Measurements from ENCODE around the gene SLC25A31.

The SLC25A31 gene

GRCh38 chr4:127756906-127757305, 26.7 kb downstream of the SLC25A31 start:
- no peak overlapping the region for H3K4me3 ChIP-seq (ENCODE audit: low read length)
- no peak for DNase-seq (ENCODE audit: low read depth)
- no peak for TF ChIP-seq CTCF (IDR thresholded peaks at IDR 0.05; ENCODE audit: insufficient read depth, low read depth, low read length, missing control alignments)

DNA sequence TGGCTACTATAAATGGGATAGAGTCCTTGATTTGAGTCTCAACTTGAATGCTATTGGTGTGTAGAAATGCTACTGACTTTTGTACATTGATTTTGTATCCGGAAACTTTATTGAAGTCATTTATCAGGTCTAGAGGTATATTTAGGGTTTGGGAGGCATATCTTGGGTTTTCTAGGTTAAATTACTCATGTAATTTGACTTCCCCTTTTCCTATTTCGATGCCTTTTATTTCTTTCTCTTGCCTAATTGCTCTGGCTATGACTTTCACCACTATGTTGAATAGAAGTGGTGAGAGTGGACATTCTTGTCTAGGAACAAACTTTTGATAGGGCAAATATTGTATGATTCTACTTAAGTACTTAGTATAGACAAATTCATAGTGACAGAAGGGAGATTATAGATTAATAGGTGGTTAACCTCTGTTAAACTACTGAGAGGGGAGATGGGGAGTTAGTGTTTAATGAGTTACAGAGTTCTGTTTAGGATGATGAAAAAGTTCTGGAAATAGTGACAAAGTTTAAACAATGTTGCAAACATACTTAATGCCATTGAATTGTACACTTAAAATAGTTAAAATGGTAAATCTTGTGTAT, 29.1 kb downstream of the SLC25A31 start:
- H3K4me3 ChIP-seq (ENCODE audit: low read length), result no peak overlapping the region
- no peak for TF ChIP-seq CTCF (IDR thresholded peaks at IDR 0.05; ENCODE audit: insufficient read depth, low read depth, low read length, missing control alignments)
- no peak for DNase-seq (ENCODE audit: low read depth)

DNA sequence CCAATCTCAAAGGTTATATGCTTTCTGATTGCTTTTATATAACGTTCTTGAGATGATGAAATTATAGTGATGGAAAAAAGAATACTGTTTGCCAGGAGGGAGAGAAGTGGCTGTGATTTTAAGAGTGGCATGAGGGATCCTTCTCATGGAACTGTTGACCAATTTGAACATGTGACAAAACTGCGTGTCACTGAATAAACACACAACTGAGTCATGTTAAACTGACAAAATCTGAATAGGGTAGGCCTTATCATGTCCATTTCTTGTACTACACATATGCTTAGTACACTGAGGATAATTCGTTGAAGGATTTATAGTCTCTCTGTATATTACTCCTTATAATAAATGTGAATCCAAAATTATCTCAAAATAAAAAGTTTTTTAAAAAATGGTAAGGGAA, 29.7 kb downstream of the SLC25A31 start:
- peak; percentile 64 for DNase-seq (ENCODE audit: low read depth)
- no peak for TF ChIP-seq CTCF (IDR thresholded peaks at IDR 0.05; ENCODE audit: insufficient read depth, low read depth, low read length, missing control alignments)

DNA sequence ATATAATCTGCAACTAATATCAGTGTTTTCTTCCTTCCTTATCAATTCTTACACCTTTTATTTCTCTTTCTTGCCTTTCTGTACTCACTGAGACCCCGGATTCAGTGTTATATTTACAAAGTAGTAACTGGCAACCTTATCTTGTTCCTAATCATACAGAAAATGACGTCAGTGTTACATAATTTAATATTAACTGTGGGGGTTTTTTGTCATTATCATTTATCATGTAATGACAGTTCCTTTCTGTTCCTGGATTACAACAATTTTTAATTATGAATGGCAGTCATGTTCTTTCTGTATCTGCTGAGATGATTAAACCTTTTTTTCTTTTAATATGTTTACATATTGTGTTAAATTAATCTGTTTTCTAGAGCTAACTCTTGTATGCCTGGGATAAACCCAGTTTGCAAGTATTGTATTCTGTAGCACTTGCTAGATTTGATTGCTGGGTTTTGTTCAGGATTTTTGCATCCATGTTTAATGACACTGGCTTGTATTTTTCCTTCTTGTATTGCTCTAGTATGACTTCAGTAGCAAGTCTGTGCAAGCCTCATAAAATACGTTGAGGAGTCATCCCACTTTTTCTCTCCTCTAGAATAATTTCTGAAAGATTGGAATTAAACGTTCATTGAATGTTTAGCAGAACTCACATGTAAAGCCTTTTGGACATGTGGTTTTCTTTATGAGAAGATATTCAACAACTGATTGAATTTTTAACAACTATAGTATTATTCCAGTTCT, 41.5 kb downstream of the SLC25A31 start:
- DNase-seq (ENCODE audit: low read depth), result peak; percentile 57
- no peak for TF ChIP-seq CTCF (IDR thresholded peaks at IDR 0.05; ENCODE audit: insufficient read depth, low read depth, low read length, missing control alignments)
- no peak overlapping the region for H3K4me3 ChIP-seq (ENCODE audit: low read length)

More for the DNA sequence above, 29.7 kb downstream of the SLC25A31 start:
- H3K4me3 ChIP-seq (ENCODE audit: low read length), result no peak overlapping the region

DNA sequence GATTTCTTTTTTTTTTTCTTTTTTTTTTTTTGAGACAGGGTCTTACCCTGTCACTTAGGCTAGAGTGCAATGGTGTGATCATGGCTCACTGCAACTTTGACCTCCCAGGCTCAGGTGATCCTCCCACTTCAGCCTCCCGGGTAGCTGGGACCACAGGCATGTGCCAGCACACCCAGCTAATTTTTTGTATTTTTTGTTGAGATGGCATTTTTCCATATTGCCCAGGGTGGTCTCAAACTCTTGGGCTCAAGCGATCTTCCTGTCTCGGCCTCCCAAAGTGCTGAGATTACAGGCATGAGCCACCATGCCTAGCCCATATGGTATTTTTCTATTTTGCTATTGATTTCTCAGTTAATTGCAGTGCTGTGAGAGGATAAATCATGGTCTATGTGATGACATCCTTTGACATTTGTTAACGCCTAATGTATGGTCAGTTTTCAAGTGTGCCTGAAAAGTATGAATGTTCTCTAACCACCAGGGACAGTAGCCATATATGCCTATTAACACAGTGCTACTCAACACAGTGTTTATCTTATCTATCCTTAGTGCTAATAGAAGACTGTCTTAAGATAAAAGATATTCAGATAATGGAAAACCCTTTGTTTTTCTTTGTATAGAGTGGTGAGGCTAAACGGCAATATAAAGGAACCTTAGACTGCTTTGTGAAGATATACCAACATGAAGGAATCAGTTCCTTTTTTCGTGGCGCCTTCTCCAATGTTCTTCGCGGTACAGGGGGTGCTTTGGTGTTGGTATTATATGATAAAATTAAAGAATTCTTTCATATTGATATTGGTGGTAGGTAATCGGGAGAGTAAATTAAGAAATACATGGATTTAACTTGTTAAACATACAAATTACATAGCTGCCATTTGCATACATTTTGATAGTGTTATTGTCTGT, 42.8 kb downstream of the SLC25A31 start:
- no peak for TF ChIP-seq CTCF (IDR thresholded peaks at IDR 0.05; ENCODE audit: insufficient read depth, low read depth, low read length, missing control alignments)
- DNase-seq (ENCODE audit: low read depth), result no peak
- H3K4me3 ChIP-seq (ENCODE audit: low read length), result no peak overlapping the region

- no peak for TF ChIP-seq CTCF (IDR thresholded peaks at IDR 0.05; ENCODE audit: insufficient read depth, low read depth, low read length, missing control alignments)
- no peak for DNase-seq (ENCODE audit: low read depth)
Observed at GRCh38 chr4:127775843-127776242, 45.6 kb downstream of the SLC25A31 start.

More at GRCh38 chr4:127775843-127776242, 45.6 kb downstream of the SLC25A31 start:
- H3K4me3 ChIP-seq (ENCODE audit: low read length), result no peak overlapping the region
